ENCODE measurements around the gene FBXO47.
A peak's percentile ranks its signal among the peaks of the same experiment; 100 is the strongest.

The FBXO47 gene

GRCh38 chr17:38914741-38915638 lies 52.2 kb downstream of the FBXO47 start:
- no peak for TF ChIP-seq ZFX (IDR thresholded peaks at IDR 0.05)
- no peak for TF ChIP-seq CTCF (conservative IDR thresholded peaks at IDR 0.05)
- peak overlapping the region; percentile 6; the same call in 1 of the 2 replicates for H3K27ac ChIP-seq

- H3K27ac ChIP-seq: peak overlapping the region; percentile 36
- TF ChIP-seq CTCF (conservative IDR thresholded peaks at IDR 0.05): no peak
- TF ChIP-seq ZFX (IDR thresholded peaks at IDR 0.05): no peak
Measured at GRCh38 chr17:38912221-38912813, 54.9 kb downstream of the FBXO47 start.

DNA sequence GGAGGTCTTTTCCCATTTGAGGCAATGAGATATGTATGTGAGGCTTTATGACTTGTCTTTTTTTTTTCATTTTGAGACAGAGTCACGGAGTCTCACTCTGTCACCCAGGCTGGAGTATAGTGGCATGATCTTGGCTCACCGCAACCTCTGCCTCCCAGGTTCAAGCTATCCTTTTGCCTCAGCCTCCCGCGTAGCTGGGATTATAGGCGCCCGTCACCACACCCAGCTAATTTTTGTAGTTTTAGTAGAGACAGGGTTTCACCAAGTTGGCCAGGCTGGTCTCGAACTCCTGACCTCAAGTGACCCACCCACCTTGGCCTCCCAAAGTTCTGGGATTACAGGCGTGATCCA lies 55.5 kb downstream of the FBXO47 start:
- peak overlapping the region; percentile 36 for H3K27ac ChIP-seq

- H3K27ac ChIP-seq: no peak overlapping the region
- TF ChIP-seq ZFX (IDR thresholded peaks at IDR 0.05): no peak
- TF ChIP-seq CTCF (conservative IDR thresholded peaks at IDR 0.05): no peak
Measured at GRCh38 chr17:38911081-38911730, 56.0 kb downstream of the FBXO47 start.

GRCh38 chr17:38910325-38910724 lies 56.9 kb downstream of the FBXO47 start:
- TF ChIP-seq CTCF (conservative IDR thresholded peaks at IDR 0.05) (no peak), ZFX (IDR thresholded peaks at IDR 0.05) (no peak)
- H3K27ac ChIP-seq: no peak overlapping the region

- H3K27ac ChIP-seq: peak overlapping the region; percentile 18
- TF ChIP-seq ZFX (IDR thresholded peaks at IDR 0.05): no peak
- TF ChIP-seq CTCF (conservative IDR thresholded peaks at IDR 0.05): no peak
Measured at GRCh38 chr17:38908676-38909181, 58.5 kb downstream of the FBXO47 start.

DNA sequence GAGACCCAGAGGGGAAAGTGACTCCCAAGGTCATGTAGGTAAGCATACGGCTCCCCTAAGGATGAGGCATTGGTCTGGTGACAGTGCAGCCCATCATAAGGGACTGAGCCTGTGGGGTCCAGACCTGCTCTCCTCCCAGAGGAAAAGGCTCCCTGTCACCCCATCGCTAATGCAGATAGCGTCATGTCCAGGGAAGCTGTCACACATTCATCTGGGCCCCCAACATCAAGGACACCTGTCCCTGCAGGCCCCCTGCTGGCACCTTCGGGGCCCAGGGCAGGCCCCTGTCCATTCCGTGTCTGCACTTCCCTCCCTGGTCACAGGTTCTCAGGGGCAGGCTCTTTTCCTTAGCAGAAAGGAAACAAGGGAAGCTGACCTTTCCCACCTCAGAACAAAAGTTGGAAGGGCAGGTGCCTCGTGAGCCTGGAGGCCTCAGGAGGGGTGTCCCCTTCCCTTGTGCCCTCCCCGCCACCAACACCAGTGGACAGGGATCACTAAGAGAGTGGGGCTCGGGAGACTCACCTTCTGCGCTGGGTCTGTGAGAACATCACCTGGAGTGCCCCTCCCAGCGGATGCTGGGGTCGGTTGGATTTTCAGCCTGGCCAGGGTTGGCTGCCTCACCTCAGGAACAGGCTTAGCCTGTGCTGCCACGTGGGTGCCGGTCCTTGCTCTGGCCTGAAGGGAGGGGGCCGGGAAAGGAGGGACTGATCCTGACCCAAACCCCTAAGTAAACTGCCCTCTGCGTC lies 59.1 kb downstream of the FBXO47 start:
- H3K27ac ChIP-seq: peak overlapping the region; percentile 18
- no peak for TF ChIP-seq ZFX (IDR thresholded peaks at IDR 0.05)
- TF ChIP-seq CTCF (conservative IDR thresholded peaks at IDR 0.05): no peak
